SIG-M5 treated with dmso at 0.1 percent for 504 hours (cell line): Measurements from ENCODE around the gene RASL10A.

Experiments
- DNase-seq: peaks from one replicate; lab custom pipeline; 2025; ENCODE audit not compliant: unreplicated experiment; lab: John Stamatoyannopoulos, UW

RASL10A gene

GRCh38 chr22:29306835-29307595, 8.5 kb downstream of the RASL10A start:
- DNase-seq = peak; percentile 25

GRCh38 chr22:29306175-29306834, 9.2 kb downstream of the RASL10A start, which contains the start of gene GAS2L1:
TSS of gene GAS2L1 (plus strand) at chr22:29306650. CDS start at chr22:29308106, 1,456 bp downstream.
- DNase-seq = peak; percentile 42

GRCh38 chr22:29305836-29306174, 9.7 kb downstream of the RASL10A start:
- DNase-seq = no peak

GRCh38 chr22:29302681-29303465, 12.6 kb downstream of the RASL10A start:
- no peak for DNase-seq

GRCh38 chr22:29302402-29302680, 13.2 kb downstream of the RASL10A start:
- no peak for DNase-seq

- no peak for DNase-seq
These were observed 13.6 kb downstream of the RASL10A start for GRCh38 chr22:29301716-29302401.

- no peak for DNase-seq
These were observed 14.5 kb downstream of the RASL10A start for GRCh38 chr22:29300807-29301601.

- no peak for DNase-seq
These were observed 15.1 kb downstream of the RASL10A start for GRCh38 chr22:29300467-29300806.

GRCh38 chr22:29299136-29299900, 16.2 kb downstream of the RASL10A start:
- DNase-seq = no peak

- no peak for DNase-seq
These were observed 16.9 kb downstream of the RASL10A start for GRCh38 chr22:29298641-29299040.

GRCh38 chr22:29292379-29292778, 23.1 kb downstream of the RASL10A start:
- DNase-seq = no peak

- DNase-seq = no peak
These were observed 24.3 kb downstream of the RASL10A start for GRCh38 chr22:29291215-29291614.

GRCh38 chr22:29290061-29290460, 25.4 kb downstream of the RASL10A start:
- DNase-seq = no peak

GRCh38 chr22:29288837-29289236, 26.7 kb downstream of the RASL10A start:
- DNase-seq = no peak

GRCh38 chr22:29284196-29284595, 31.3 kb downstream of the RASL10A start:
- no peak for DNase-seq

- no peak for DNase-seq
These were observed 37.6 kb downstream of the RASL10A start for GRCh38 chr22:29277927-29278326.

- no peak for DNase-seq
These were observed 39.5 kb downstream of the RASL10A start for GRCh38 chr22:29275819-29276565.

GRCh38 chr22:29275167-29275566, 40.3 kb downstream of the RASL10A start:
- no peak for DNase-seq

GRCh38 chr22:29272624-29273023, 42.9 kb downstream of the RASL10A start:
- no peak for DNase-seq
